ENCODE data around the gene GALNT2.

The GALNT2 gene

DNA sequence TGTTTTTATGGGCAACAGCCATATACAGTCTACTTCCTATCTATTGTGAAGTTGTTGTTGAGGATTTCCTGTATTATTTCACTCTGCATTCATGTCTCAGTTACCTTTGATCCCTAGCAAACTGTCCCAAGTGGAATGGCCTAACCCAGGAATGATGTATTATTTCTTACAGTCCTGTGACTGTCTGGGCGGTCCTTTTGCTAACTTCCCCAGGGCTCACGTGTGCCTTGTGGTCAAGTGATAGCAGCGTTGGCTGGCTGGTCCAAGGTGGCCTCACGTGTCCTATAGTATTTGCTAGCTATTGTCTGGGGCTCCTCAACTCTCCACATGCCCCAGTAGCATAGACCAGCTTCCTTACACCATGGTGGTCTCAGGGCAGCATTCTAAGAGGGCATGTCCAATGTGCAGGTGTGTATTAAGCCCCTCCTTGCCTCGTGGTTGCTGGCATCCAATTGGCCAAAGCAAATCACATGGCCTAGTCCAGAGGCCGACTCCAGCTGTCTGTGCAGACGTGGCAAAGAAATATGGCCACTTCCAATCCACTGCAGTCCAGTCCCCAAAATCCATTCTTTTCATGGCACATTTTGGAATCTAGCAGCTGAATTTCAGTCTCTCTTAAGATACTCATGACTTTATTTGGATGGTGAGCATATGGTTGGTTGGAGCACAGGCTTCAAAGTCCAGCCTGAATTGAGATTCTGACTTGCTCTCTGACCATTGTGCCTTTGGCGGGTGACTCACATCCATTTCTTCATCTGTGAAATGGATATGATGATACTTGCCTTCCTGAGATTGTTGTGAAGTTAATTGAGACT is 94.1 kb downstream of the GALNT2 start:
- no peak for DNase-seq (ENCODE audit: low read depth)
- H3K4me3 ChIP-seq (ENCODE audit: control insufficient read depth, low read depth, low read length), result no peak overlapping the region
- TF ChIP-seq, protein P1, sequence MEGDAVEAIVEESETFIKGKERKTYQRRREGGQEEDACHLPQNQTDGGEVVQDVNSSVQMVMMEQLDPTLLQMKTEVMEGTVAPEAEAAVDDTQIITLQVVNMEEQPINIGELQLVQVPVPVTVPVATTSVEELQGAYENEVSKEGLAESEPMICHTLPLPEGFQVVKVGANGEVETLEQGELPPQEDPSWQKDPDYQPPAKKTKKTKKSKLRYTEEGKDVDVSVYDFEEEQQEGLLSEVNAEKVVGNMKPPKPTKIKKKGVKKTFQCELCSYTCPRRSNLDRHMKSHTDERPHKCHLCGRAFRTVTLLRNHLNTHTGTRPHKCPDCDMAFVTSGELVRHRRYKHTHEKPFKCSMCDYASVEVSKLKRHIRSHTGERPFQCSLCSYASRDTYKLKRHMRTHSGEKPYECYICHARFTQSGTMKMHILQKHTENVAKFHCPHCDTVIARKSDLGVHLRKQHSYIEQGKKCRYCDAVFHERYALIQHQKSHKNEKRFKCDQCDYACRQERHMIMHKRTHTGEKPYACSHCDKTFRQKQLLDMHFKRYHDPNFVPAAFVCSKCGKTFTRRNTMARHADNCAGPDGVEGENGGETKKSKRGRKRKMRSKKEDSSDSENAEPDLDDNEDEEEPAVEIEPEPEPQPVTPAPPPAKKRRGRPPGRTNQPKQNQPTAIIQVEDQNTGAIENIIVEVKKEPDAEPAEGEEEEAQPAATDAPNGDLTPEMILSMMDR (IDR thresholded peaks at IDR 0.05; ENCODE audit: control insufficient read depth, insufficient read depth, low read depth, low read length, missing control alignments), result no peak

DNA sequence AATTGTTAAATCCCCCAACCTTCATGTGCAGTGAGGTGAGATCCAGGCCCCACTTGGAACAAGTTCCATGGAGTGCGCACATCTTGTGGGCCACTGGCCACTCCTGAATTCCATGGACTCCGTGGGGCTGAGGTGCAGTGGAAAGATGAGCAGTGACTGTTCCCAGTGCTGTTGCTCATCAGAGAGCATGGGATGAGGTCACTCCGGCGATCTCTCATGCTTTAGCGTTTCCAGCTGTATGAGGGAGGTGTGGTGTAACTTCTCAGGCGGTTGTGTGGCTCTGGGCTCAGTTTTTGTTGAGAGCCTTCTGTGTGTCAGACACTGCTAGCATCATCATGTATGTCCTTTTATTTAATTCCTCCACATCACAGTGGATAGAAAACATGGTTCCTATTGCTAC is 96.2 kb downstream of the GALNT2 start:
- H3K4me3 ChIP-seq (ENCODE audit: control insufficient read depth, low read depth, low read length), result no peak overlapping the region
- TF ChIP-seq, protein P1 (IDR thresholded peaks at IDR 0.05; ENCODE audit: control insufficient read depth, insufficient read depth, low read depth, low read length, missing control alignments), result no peak
- DNase-seq (ENCODE audit: low read depth), result peak; percentile 66

DNA sequence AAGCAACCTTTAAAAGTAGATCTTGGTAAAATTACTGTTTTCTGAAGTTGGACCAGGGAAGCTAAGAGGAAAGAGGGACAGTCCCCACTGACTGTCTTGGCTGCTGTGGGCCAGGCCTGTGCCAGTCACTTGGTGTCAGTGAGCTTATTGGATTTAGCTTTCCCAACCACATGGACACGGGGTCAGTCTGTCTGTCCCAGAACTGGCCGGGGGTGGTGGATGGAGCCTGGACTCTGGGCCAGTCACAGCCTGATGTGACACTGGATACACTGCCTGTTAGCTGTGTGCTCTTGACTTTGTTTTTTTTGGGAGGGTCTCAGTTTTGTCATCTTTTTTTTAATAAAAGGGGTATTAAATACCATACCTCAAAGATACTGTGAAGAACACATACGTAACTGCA is 96.7 kb downstream of the GALNT2 start:
- H3K4me3 ChIP-seq (ENCODE audit: control insufficient read depth, low read depth, low read length), result no peak overlapping the region
- no peak for DNase-seq (ENCODE audit: low read depth)
- TF ChIP-seq, protein P1 (IDR thresholded peaks at IDR 0.05; ENCODE audit: control insufficient read depth, insufficient read depth, low read depth, low read length, missing control alignments), result no peak

DNA sequence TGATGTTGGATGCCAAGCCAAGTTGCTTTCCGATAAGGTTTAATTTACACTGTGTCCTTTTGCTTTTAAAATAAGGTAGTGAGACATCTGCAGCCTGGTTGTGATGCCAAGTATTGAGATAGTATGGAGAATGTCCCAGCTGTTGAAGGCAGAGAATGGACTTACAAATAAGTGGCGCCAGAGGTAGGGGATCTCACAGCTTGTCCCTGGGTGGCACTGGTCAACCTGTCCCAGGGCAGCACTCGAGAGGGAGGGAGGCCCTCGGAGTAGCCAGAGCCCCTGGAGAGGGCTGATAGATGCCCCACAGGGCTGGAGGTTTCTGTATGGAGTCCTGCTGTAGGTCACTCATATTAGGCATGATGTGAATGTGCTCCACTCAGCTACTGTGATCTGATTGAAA is 98.5 kb downstream of the GALNT2 start:
- DNase-seq (ENCODE audit: low read depth), result no peak
- TF ChIP-seq, protein P1 (IDR thresholded peaks at IDR 0.05; ENCODE audit: control insufficient read depth, insufficient read depth, low read depth, low read length, missing control alignments), result no peak
- H3K4me3 ChIP-seq (ENCODE audit: control insufficient read depth, low read depth, low read length), result no peak overlapping the region

DNA sequence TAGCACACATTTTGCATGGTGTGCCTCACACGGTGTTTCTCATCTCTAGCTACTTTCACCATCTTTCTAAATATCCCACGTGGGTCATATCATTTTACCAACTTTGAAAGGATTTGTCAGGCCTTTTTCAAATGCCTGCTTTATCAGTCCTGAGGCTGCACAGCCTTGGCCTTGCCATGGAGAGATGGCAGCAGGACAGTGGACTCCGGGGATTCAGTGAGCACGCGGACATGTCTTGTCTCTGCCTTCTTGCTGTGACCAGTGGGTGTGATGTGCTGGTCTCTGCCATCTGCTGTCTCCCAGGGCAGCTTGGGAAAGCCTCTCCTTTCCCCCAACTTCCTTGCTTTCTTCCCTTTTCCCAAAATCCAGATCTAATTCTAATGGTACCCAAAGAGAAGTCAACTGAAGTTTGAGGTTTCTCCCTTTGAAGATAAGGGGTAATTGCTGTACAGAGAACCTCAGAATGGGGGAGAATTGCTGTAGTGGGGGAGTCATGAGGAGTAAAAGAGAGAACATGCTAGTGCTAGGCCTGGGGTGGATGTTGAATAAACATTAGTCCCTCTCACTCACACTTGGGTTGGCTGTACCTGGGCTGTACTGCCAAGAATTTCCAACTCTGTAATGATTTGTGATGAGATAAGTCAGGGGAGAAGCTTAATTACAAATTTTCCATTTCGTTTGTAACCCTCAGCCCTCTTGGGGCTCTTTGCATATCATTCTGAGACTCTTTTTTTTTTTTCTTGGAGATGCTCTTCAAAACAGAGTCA is 99.5 kb downstream of the GALNT2 start:
- no peak for DNase-seq (ENCODE audit: low read depth)
- TF ChIP-seq, protein P1 (IDR thresholded peaks at IDR 0.05; ENCODE audit: control insufficient read depth, insufficient read depth, low read depth, low read length, missing control alignments), result no peak
- H3K4me3 ChIP-seq (ENCODE audit: control insufficient read depth, low read depth, low read length), result no peak overlapping the region

DNA sequence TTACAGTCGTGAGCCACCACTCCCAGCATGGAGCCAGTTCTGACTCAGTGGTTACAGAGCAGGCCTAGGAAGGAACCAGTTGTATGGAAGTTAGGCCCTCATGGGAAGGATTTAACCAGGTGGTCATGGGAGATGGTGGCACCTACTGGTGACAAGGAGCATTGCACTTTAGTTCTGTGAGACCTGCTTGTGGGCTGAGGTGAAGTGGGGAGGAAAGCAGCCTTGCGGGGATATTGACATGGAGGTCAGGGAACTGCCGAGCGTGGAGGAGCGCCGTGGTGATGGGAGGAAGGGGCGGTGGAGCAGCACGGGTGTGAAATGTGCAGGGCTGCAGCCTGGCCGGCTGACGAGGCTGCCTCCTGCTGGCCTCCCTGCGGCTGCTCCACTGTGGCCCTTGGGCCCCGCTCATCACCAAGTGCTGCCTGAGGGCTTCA is 100.4 kb downstream of the GALNT2 start:
- DNase-seq (ENCODE audit: low read depth), result no peak
- H3K4me3 ChIP-seq (ENCODE audit: control insufficient read depth, low read depth, low read length), result no peak overlapping the region
- TF ChIP-seq, protein P1 (IDR thresholded peaks at IDR 0.05; ENCODE audit: control insufficient read depth, insufficient read depth, low read depth, low read length, missing control alignments), result peak; percentile 56
